GM19395 (cell line): ENCODE data around the gene ARTN.

Experiments used
- ATAC-seq: cut with Tn5 transposase; IDR thresholded peaks from one replicate; pipeline ENCODE4 v1.9.1; 2021; ENCODE audit warnings: mild to moderate bottlenecking, moderate library complexity; ENCODE audit not compliant: unreplicated experiment

ARTN gene

DNA sequence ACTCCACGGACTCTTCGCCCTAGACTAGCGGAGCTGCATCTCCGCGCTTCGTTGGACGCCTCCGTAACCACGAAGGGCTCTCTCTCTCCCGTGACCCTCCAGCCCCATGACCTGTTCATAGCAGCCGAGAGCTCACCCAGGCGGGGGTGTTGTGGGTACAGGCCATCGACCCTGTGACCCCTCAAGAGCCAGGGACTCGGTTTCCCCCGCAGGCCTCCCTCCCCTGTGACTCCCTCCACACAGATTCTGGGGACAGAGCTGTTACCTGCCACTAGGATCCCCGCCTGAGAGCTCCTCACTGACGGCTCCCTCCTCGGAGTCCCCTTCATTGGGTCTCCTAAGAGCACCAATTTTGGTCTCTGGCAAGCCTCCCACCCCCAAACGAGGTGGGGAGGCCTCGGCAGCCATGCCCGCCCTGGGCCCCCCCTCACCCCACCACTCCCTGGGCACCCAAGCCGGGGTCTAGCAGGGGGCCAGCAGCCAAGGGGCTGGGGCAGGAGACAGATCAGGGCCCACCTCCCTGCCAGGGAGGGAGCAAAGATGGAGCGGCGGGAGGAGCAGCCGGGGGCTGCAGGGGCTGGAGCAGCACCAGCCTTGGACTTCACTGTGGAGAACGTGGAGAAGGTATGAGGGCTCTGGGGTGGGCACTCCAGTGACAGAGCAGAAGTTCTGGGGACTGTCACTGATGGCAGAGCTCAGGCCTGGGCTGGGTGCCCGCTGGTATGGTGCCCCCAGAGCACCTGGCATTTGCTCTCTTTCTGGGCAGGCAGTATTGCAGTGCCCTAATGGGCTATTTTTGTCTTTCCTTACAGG lies 13.7 kb downstream of the ARTN start:
- peak; percentile 42 for ATAC-seq

DNA sequence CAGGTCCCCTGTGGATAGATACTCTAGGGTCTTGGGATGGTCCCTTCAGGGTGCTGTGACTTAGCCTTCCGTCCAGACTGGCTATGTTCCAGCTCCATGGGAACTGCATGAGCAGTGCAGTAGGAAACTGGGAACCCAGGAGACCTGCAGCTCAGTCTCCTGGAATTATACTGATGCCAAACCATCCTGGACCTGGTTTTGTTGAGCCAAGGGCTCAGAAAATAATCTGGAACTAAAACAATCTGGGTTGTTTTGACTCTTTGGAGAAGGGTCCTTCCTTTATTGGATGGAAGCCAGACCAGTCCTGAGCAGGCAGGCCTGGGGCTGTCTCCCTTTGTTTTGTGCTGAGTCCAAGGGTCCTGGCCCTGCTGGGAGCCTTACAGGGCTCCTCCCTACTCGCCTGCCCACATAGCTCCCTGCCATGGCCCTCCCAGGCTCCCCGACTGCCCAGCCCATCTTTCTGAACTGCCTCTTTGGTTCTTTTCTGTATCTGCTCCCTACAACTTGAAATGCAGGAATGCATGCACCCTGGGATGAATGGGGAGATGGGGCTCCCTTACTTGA lies 14.4 kb downstream of the ARTN start:
- no peak for ATAC-seq

DNA sequence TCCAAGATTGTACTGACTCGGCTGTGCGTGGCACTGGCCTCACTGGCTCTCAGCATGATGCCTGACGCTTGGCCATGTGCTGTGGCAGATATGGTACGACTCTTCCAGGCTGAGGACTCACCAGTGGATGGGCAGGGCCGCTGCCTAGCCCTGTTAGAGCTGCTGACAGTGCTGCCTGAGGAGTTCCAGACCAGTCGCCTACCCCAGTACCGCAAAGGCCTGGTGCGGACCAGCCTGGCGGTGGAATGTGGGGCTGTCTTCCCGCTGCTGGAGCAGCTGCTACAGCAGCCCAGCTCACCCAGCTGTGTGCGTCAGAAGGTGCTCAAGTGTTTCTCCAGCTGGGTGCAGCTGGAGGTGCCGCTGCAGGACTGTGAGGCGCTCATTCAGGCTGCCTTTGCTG lies 16.1 kb downstream of the ARTN start:
- ATAC-seq = no peak

DNA sequence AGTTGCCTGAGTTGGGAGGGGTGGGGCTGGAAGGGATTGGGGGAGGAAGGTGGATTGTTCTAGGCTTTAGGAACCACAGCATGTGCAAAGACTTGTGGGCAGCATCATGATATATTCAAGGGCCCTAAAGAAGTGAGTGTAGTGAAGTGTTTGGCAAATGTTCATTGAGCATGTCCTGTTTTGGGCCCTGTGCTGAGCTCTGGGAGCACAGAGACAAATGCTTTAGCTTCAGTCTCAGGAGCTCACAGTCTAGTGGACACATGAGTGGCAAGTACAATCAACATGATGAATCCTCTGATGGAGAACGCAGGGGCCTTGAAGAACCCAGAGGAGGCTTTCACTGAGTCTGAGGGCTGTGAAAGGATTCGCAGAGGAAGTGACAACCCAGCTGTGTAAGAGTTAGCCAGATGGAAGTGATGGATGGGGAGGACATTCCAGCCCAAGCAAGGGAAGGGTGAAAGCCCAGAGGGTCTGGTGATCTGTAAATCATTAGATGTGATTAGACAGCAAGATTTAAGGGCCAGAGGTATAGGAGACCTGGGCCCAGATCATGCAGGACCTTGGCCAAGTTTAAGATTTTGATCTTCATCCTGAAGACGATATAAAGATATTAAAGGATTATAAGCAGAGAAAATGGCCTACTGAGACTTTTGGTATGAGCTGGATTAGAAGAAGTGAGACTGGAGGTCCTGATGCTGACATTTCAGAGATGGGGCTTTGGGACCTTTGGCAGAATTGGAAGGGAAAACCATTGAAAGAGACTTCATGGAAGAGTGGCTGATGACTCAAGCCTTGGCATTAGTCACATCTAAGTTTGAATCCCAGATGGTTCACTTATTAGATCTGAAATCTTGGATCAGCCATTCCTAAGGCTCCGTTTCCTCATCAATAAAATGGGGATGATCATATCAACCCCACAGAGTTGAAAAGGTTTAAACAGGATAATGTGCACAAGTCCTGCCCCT lies 17.7 kb downstream of the ARTN start:
- ATAC-seq = no peak

DNA sequence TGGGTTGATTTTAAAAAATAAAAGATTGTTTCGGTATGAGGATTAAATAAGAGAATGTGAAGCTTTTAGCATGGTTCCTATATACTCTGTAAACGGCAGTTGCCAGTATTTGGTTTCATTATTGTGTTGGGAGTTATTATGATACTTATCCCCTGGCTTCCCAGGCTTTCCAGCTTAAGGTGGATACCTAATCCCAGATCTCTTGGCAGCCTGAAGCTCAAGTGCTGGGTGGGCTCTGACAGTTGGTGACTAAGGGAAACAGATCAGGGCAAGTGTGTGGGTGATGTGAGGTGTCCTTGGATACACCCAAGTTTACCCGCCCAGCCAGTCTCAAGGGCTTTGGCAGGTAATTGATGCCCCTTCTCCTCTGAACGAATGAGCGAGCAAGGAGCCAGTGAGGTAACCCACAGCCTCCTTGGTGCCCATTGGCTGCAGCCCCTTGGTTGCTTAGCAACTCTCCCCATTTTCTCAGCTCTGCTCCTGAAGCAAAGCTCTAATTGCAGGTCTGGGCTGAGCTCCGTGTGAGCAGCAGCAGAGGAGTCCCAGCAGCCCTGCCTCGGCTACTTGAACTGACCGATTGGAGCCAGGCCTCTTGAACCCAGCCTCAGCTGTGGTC lies 19.2 kb downstream of the ARTN start:
- ATAC-seq = no peak

DNA sequence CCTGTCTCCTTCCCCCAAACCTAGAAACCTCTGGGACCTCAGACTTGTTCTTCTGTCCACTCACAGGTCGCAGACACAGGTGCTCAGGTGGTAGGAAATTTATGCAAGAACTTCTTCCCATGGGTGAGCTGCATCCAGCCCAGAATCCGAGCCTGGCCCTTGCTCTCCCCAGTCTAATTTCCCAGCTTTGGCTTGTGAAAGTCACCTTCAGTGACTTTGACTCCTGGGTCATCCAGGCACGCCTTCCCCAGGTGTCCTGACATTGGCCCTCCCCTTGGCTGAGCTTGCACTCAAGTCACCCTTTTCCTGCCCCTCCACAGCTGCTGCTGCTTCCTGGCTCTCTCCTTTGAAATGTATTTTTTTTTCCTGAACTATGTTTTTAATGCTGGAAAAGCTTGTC lies 19.8 kb downstream of the ARTN start:
- ATAC-seq = no peak

DNA sequence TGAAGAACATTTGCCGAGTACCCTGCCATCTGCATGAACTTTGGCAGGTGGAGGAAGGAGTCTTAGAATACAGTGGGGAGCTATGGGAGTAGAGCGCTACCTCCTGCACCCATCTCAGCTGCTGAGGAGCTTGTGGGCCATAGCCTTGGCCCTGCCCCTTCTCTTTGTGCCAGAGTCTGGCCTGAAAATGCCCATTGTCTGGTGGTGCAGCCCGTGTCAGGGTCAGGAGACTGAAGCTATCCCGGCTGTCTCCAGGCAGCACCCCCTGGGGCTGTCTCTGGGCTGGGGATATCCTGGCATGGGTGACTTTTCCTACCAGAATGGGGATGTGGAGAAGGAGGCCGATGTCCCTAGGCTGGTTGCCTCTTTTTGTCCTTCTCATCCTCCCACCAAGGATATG lies 20.4 kb downstream of the ARTN start:
- ATAC-seq = no peak

DNA sequence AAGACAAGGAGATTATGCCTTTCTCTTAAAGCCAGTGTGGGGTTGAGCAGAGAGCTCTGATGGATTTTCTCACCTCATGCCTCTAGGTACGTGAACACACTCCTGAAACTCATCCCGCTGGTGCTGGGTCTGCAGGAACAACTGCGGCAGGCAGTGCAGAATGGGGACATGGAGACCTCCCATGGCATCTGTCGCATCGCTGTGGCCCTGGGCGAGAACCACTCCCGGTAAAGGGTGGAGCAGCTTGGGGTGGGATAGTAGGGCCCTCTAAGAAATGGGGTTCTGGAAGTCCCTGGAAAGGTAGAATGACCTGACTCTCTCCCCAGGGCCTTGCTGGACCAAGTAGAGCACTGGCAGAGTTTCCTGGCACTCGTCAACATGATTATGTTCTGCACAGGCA lies 22.6 kb downstream of the ARTN start:
- ATAC-seq = no peak

DNA sequence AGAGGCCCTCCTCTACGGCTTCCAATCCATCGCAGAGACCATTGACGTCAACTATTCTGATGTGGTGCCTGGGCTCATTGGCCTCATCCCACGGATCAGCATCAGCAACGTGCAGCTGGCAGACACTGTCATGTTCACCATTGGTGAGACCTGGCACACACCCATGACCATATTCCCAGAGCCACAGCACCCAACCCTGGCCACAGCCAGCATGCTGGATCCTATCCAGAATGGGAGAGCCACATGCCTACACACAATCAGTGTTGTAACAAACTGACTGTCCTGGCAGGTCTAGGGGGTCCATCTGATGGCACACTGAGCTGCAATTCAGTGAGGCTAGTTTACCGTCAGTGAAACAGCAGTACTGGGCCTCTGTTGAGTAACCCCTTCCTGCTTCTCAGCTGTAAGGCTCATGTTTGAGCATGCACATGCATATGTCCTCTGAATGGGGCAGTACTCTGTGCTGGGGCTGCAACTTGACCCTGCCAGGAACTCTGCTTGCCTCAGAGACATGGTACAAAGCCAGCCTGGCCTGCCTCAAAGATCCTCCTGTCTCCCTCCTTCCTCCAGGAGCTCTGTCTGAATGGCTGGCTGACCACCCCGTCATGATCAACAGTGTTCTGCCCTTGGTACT lies 23.9 kb downstream of the ARTN start:
- no peak for ATAC-seq

DNA sequence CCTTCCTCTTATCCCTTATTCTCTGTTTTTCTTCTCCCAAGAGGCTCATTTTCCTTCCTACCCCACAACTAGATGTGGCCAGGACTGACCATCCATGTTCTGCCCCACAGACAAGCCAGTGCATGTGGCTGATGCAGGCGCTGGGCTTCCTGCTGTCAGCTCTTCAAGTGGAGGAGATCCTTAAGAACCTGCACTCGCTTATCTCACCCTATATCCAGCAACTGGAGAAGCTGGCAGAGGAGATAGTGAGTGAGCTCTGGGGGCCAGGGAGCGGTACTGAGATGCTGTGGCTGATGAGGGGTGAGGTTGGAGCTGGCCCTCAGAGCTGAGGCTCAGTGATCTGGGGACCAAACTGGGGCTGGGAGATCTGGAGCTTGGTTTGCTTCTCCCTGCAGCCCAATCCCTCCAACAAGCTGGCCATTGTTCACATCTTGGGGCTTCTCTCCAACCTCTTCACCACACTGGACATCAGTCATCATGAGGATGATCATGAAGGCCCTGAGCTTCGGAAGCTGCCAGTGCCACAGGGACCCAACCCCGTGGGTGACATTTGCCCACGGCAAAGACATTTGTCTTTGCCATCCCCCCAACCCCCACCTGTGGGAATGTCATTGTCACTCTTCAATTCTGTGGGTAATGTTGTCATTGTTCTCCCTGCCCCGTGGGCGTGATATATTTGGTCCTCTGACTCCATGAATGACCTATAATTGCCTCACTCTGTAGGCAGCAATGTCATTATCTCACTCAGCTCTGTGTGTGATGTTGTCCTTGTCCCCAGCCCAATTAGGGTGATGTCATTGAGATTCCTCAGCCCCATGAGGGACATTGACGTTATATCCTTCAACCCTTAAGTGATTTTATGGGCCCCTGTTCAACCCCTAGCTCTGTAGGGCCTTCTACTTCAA lies 25.0 kb downstream of the ARTN start:
- ATAC-seq = no peak

DNA sequence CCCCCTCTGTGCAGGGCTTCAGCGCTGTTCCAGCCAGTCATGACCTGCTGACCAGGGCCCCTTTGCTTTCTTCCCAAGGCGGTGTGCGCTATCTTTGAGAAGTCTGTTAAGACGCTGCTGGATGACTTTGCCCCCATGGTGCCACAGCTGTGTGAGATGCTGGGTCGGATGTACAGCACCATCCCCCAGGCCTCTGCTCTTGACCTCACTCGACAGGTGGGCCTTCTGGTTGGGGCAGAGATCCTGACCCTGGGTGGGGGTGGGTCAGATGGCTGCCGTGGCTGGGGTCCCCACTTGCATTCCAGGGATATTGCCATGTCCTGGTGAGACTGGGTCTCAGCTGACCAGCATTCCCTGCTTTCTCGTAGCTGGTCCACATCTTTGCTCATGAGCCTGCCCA lies 27.2 kb downstream of the ARTN start:
- no peak for ATAC-seq

DNA sequence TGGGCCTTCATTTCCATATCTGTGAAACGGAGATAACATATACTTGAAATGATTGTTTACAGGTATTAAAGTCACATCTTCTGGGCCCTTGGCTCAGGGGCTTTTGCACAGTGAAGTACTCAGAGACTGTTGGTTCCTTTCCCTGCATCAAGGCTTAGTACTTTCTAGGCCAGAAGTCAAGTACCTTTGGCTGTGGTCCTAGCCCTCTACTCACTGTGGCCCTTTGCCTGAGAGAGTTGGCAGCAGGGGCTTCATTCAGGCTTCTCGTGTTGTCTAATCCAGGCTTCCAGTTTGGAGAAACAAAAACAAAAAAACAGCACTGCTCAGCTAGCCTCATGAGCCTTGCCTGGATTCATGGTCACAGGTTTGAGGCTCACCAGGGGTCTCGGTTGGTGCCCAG lies 28.1 kb downstream of the ARTN start:
- no peak for ATAC-seq

DNA sequence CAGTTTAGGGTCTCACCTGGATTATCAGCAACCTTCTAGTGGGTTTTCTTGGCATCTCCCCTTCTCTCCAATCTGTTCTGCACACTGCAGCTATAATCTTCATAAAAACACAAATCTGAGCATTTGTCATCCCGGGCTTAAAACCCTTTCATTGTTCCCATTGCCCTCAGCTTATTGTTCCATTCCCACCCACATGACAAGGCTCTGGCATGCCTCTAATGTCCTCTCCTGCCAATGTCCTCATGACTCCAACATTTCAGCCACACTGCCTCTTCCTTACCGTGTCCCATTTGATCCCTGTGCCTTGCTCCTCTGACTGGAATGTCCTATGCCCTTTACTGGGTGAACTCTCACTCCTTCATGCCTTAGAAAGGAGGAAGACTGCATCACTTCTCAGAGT lies 28.7 kb downstream of the ARTN start:
- ATAC-seq = no peak

DNA sequence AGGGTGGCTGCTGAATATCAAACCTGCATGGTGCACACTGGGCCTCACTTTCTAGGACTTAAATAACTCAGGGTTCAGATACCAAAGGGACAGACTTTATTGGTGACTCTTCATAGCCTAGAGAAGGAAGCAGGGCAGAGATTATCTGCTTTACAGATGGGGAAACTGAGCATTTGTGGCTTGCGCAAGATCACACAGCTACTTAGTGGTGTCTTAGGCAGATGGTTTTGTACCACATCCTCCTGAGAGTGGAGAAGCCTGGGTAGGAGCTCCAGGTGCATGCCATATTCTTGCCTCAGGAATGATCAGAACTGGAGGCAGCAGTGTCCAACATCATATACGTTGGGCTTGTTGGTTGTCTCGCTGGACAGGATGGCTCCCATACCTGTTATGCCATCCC lies 29.4 kb downstream of the ARTN start:
- ATAC-seq = no peak

DNA sequence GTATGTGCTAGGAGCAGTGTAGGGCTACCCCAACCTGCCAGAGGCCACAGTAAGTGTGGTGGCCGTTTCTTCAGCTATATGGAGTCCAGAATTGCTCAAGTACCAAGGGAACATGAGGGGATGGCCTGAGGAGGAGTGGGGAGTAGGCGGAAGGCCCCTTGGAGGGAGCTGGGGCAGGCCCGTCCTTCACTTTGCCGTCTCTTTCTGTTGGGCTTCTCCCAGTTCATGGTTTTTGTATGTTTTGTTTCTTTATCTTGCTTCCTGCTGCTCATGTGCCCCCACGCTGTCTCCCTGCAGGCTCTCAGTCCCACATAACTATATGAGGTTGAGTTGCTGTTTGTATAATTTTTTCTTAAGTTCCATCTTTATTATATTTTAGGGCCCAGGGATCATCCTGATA lies 30.3 kb downstream of the ARTN start:
- ATAC-seq = no peak

DNA sequence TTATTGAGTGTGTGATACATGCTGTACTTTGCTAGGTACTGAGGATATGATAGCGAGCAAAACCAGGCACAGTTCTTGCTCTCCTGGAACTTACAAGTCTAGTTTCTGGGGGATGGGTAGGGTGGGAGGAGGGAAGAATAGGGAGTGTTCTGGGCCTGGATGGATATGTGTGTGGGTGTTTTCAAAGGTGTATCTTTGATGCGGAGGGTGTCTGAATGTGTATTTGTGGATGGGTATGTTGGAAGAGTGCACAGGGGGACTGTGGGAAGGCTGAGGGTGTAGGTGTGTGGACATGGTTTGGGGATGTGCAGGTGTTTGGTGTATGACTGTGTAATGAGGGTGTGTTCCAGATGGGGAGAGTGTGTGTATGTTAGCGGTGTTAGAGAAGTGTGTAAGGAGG lies 31.7 kb downstream of the ARTN start:
- ATAC-seq = no peak

DNA sequence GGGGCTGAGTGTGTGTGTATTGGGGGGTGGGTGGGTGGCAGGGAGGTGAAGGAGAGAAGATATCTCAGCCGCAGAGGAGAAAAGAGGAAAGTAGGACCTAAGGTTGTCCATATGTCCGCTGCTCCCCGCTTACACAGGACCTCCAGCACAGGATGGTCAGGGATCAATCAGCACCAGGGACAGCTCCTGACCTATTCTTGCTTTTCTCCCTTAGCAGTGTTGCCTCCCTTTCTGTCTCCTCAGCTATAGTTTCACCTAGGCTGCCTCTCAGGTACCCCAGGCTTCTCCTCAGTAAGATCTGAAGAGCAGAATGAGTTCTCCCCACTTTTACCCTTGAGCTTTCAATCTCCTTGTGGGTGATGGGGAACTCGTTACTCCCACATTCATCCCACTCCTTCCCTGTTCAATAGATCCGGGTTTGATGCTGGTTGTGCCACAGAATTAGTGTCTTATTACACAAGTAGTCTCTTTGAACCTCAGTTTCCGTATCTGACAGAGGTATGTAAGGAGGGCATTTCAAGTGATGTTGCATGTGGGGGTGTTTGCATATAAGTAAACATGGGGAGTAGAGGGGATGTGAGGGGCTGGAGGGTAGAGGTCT lies 34.8 kb downstream of the ARTN start:
- no peak for ATAC-seq

DNA sequence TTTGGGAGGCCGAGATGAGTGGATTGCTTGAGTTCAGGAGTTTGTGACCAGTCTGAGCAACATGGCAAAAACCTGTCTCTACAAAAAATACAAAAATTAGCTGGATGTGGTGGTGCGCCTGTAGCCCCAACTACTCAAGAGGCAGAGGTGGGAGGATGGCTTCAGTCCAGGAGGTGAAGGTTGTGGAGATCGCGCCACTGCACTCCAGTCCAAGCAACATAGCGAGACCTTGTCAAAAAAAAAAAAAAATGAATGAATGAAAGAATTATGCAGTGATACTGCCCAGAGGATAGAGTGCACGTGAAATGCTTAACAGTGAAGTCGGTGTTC lies 35.8 kb downstream of the ARTN start:
- ATAC-seq = no peak

DNA sequence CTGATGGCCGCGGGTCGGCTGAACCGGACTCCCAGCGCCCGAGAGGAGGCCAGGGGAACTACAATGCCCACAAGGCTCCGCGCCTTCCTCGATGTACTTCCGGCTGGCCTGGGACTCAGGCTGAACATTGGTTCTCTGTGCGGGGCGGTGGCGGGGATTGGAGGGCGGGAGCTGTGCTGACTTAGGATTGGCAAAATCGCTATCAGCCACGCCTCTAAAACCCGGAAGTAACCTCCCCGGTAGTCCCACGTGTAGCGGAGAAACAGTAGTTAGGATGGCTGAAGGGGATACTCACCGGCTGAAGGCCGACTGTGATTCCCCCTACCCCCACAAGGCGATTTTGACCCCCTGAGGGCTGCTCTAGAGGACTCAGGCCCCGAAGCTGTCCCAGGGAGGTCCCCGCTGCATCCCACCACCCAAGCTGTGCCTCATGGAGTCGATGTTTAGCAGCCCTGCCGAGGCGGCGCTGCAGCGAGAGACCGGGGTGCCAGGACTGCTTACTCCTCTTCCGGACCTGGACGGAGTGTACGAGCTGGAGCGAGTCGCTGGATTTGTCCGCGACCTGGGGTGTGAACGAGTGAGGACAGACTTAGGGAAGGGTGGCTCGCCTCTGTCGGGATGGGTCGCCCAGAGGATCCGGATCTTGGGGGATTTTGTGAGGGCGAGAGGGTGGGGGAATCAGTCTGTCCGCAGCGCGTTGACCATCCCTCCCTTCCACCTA lies 36.3 kb downstream of the ARTN start, which contains the start of gene DPH2:
Gene DPH2, plus strand, starts transcription at position 265 of the 721 bp plus-strand sequence. Its CDS starts 166 bp downstream, at position 431.
- ATAC-seq = peak; percentile 84
